Fibroblast of peridontal ligament (primary cell): ENCODE results near the gene USH1C.

Experiments
- DNase-seq: peaks from one replicate; pipeline ENCODE4 v3.0.0-alpha.2; 2010; ENCODE audit errors: extremely low read depth

The USH1C gene

GRCh38 chr11:17526326-17526725 lies 17.9 kb downstream of the USH1C start:
- no peak for DNase-seq

GRCh38 chr11:17525570-17525969 lies 18.6 kb downstream of the USH1C start:
- DNase-seq, result no peak

GRCh38 chr11:17524221-17524620 lies 20.0 kb downstream of the USH1C start:
- no peak for DNase-seq

- no peak for DNase-seq
Measured at GRCh38 chr11:17522655-17523054, 21.6 kb downstream of the USH1C start.

- no peak for DNase-seq
Measured at GRCh38 chr11:17521106-17521900, 22.9 kb downstream of the USH1C start.

GRCh38 chr11:17519061-17519885 lies 24.9 kb downstream of the USH1C start:
- DNase-seq, result no peak

GRCh38 chr11:17518366-17518765 lies 25.9 kb downstream of the USH1C start:
- no peak for DNase-seq

GRCh38 chr11:17517186-17517585 lies 27.0 kb downstream of the USH1C start:
- DNase-seq, result no peak

- no peak for DNase-seq
Measured at GRCh38 chr11:17516551-17517150, 27.6 kb downstream of the USH1C start.

GRCh38 chr11:17515443-17516176 lies 28.6 kb downstream of the USH1C start:
- DNase-seq, result no peak

GRCh38 chr11:17514476-17514875 lies 29.7 kb downstream of the USH1C start:
- no peak for DNase-seq

- DNase-seq, result no peak
Measured at GRCh38 chr11:17513853-17514252, 30.4 kb downstream of the USH1C start.

GRCh38 chr11:17512101-17512500 lies 32.1 kb downstream of the USH1C start:
- DNase-seq, result no peak

GRCh38 chr11:17511571-17511970 lies 32.6 kb downstream of the USH1C start:
- DNase-seq, result no peak

GRCh38 chr11:17510507-17511206 lies 33.6 kb downstream of the USH1C start:
- no peak for DNase-seq

- DNase-seq, result no peak
Measured at GRCh38 chr11:17508791-17509190, 35.4 kb downstream of the USH1C start.

- DNase-seq, result no peak
Measured at GRCh38 chr11:17508306-17508705, 35.9 kb downstream of the USH1C start.

- DNase-seq, result no peak
Measured at GRCh38 chr11:17507773-17508172, 36.4 kb downstream of the USH1C start.

- DNase-seq, result no peak
Measured at GRCh38 chr11:17506942-17507341, 37.3 kb downstream of the USH1C start.

GRCh38 chr11:17506314-17506713 lies 37.9 kb downstream of the USH1C start:
- no peak for DNase-seq

- no peak for DNase-seq
Measured at GRCh38 chr11:17505146-17505545, 39.1 kb downstream of the USH1C start.
